Prostate gland (tissue), 2 donors: ENCODE measurements around the gene MYH9. TPM values are rescaled to one million over a fixed set of nuclear protein-coding genes. Genes with fewer than 3 reads are reported as not detected.

Source experiments
- DNase-seq: peaks from one replicate; pipeline ENCODE4 v3.0.0-alpha.2; 2019; ENCODE audit warnings: low spot score
- H3K27ac ChIP-seq, 2 donors: fragments of 200-600 bp; sonication (generic); 2 replicates each; pipeline ENCODE4 v1.5.1; 2017 to 2019
- H3K27me3 ChIP-seq: fragments of 200-600 bp; sonication (generic); replicated peaks from 2 replicates; pipeline ENCODE4 v1.5.1; 2019; ENCODE audit not compliant: insufficient read depth
- H3K36me3 ChIP-seq, 2 donors: fragments of 200-600 bp; sonication (generic); 1 replicate in 1 of 2; 2 replicates in 1 of 2; pipeline versions ENCODE4 v1.5.1 to v1.8.1; 2017 to 2019
- H3K4me1 ChIP-seq: fragments of 200-600 bp; sonication (generic); replicated peaks from 2 replicates; pipeline ENCODE4 v1.5.1; 2019
- H3K4me3 ChIP-seq, 2 donors: fragments of 200-600 bp; sonication (generic); 2 replicates each; pipeline ENCODE4 v1.5.1; 2017 to 2019
- H3K9me3 ChIP-seq: fragments of 200-600 bp; sonication (generic); 2 replicates; pipeline ENCODE4 v1.5.1; 2017
- POLR2A ChIP-seq: fragments of 450-650 bp; IDR thresholded peaks from one replicate; pipeline ENCODE4 v1.6.1; 2016; ENCODE audit warnings: antibody characterized with exemption, mild to moderate bottlenecking
- POLR2AphosphoS5 ChIP-seq: sonication (generic); formaldehyde crosslinking; IDR thresholded peaks from one replicate; pipeline ENCODE4 v1.6.1; 2017; ENCODE audit warnings: antibody characterized with exemption
- WGBS: methylation state at CpG from one replicate; pipeline ENCODE4 v1.1.5; 2018; 5-methylcytosine and 5-hydroxymethylcytosine counted together
- intact Hi-C: fragments of 100-400 bp; cut with DNase I; formaldehyde crosslinking; loops from one replicate; pipeline ENCODE4 v1.14.2; 2022
- total RNA-seq, 2 donors: library from RNA; depleted of rRNA; stranded (reverse); fragments of >200 nt; gene quantifications; one replicate each; pipeline ENCODE4 v1.1.0, GENCODE V29; 2016
- TF ChIP-seq, protein P1 (sequence below), 4 experiments: fragments of 200-600 bp in 2 of 4; fragments of 450-650 bp in 2 of 4; sonication (generic) in 2 of 4; IDR thresholded peaks; 1 replicate in 3 of 4; 2 replicates in 1 of 4; pipeline ENCODE4 v1.5.1; 2016 to 2019; ENCODE audit warnings: antibody characterized with exemption in 4 of 4, mild to moderate bottlenecking in 2 of 4, moderate library complexity in 2 of 4

The MYH9 gene
- total RNA-seq, 2 donors from 2014 or later: 295 to 329 TPM

DNA sequence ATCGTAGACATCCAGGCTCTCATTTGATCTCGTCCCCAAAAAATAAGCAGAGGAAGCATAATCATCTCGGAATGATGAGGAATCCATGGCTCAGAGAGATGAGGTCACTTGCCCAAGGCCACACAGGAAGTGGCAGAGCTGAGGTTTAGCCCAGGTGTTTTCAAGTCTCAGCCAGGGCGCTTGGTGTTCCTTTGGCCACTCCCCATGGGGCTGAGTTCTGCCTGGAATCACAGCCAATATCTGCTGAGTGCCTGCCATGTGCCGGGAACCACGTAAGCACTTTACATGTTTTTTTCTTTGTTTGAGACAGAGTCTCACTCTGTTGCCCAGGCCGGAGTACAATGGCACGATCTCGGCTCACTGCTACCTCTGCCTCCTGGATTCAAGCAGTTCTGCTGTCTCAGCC lies 29.5 kb upstream of the MYH9 start:
- H3K4me1 ChIP-seq: no peaks in the 10 kb centered on the region
- peak overlapping the region; percentile 14 to 24 for H3K27ac ChIP-seq
- TF ChIP-seq POLR2AphosphoS5 (peak; percentile 45), POLR2A (no peak)
- intact Hi-C loops: no loop called here
- no peaks in the 10 kb centered on the region for H3K27me3 ChIP-seq
- no peak overlapping the region for H3K4me3 ChIP-seq
- 65% methylated on average over 9 of the region's 9 CpGs for WGBS
- peak; percentile 30 for DNase-seq
- no peaks in the 10 kb centered on the region for H3K36me3 ChIP-seq
- no peaks in the 10 kb centered on the region for H3K9me3 ChIP-seq

GRCh38 chr22:36415415-36416168 lies 27.8 kb upstream of the MYH9 start:
- Histone ChIP-seq H3K4me1 (no peaks in the 10 kb centered on the region), H3K9me3 (no peaks in the 10 kb centered on the region), H3K36me3 (no peaks in the 10 kb centered on the region), H3K4me3 (no peak overlapping the region), H3K27me3 (no peaks in the 10 kb centered on the region), H3K27ac (no peak overlapping the region)
- 74% methylated on average over 12 of the region's 12 CpGs for WGBS
- intact Hi-C loops: no loop called here
- DNase-seq: no peak
- TF ChIP-seq POLR2AphosphoS5 (no peak), POLR2A (no peak)
- TF ChIP-seq, protein P1, sequence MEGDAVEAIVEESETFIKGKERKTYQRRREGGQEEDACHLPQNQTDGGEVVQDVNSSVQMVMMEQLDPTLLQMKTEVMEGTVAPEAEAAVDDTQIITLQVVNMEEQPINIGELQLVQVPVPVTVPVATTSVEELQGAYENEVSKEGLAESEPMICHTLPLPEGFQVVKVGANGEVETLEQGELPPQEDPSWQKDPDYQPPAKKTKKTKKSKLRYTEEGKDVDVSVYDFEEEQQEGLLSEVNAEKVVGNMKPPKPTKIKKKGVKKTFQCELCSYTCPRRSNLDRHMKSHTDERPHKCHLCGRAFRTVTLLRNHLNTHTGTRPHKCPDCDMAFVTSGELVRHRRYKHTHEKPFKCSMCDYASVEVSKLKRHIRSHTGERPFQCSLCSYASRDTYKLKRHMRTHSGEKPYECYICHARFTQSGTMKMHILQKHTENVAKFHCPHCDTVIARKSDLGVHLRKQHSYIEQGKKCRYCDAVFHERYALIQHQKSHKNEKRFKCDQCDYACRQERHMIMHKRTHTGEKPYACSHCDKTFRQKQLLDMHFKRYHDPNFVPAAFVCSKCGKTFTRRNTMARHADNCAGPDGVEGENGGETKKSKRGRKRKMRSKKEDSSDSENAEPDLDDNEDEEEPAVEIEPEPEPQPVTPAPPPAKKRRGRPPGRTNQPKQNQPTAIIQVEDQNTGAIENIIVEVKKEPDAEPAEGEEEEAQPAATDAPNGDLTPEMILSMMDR (IDR thresholded peaks at IDR 0.05): no peak

DNA sequence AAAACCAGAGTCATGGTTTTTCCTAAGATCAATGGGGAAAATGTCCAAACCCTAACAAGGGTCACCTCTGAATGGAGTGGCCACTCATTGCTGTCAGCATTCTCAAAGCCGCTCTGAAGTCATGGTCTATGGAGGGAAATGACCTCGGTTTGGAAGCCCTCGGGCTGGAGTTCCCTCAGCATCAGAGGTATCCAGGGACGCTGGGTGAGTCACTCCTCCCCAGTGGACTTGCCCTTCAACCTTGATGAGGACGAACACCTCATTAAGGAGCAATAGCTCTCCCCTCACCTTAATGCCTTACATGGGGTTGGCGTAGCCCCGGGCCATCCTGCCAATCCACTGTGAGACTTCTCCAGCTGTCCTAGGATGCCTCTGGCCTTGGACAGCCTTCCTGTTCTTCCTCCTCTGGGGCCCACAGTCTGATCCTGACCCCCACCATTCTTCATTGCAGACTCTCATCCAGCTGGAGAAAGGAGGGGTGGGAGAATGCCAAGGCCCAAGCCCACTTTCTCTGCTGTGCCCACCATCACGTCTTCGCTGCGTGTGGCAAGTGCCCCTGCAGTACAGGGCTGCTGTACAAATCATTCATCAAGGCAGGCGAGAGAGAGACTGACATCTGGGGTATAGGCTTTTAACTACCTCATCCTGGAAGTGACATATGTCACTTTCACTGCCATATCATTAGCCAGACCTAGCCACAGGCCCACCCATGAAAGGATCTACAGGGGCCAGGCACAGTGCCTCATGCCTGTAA lies 25.4 kb upstream of the MYH9 start:
- TF ChIP-seq POLR2AphosphoS5 (no peak), POLR2A (no peak)
- TF ChIP-seq, protein P1 (IDR thresholded peaks at IDR 0.05): no peak
- Histone ChIP-seq H3K4me1 (no peaks in the 10 kb centered on the region), H3K9me3 (no peaks in the 10 kb centered on the region), H3K27me3 (no peaks in the 10 kb centered on the region), H3K27ac (no peak overlapping the region), H3K4me3 (no peak overlapping the region), H3K36me3 (no peaks in the 10 kb centered on the region)
- DNase-seq: no peak
- WGBS: 90% methylated on average over 11 of the region's 11 CpGs
- intact Hi-C loops: loop anchor here (5.0 kb wide), 1 partner anchor 34 kb away; no protein-coding TSS in a partner anchor

DNA sequence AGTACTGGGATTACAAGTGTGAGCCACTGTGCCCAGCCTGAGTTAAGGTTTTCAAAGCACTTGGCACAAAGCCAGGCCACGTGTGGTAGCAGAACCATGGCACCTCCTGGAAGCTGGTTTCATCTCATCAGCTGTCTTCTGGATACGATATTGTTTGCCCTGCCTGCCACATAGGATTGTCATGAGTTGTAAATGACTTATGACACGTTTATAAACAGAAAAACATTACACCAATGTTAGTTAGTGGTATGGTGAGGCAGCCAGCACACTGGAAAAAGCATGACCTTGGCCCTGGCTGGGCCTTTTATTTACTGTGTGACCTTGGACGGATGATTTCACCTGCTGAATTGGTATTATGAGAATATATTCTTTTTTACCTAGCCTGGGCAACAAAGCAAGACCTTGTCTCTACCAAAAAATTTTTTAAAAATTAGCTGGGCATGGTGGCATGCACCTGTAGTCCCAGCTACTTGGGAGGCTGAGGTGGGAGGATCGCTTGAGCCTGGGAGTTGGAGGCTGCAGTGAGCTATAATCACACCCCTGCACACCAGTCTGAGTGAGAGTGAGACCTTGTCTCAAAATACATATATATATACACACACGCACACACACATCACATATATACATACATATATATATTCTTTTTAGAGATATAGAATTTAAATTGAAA lies 24.0 kb upstream of the MYH9 start:
- 68% methylated on average over 6 of the region's 6 CpGs for WGBS
- H3K27ac ChIP-seq: peak overlapping the region; percentile 93 to 94
- H3K9me3 ChIP-seq: no peaks in the 10 kb centered on the region
- H3K4me1 ChIP-seq: no peaks in the 10 kb centered on the region
- TF ChIP-seq, protein P1 (IDR thresholded peaks at IDR 0.05): no peak
- TF ChIP-seq POLR2A (no peak), POLR2AphosphoS5 (no peak)
- H3K36me3 ChIP-seq: no peaks in the 10 kb centered on the region
- intact Hi-C loops: loop anchor here (5.0 kb wide), 1 partner anchor 36 kb away; no protein-coding TSS in a partner anchor
- no peaks in the 10 kb centered on the region for H3K27me3 ChIP-seq
- no peak overlapping the region for H3K4me3 ChIP-seq
- no peak for DNase-seq
